KMS-11 (cell line): Measurements from ENCODE around the gene TMCC3.

ENCODE experiments used
- H2AFZ ChIP-seq: fragments of 200-600 bp; sonication (generic); 2 replicates; pipeline ENCODE4 v1.6.1; 2016; ENCODE audit warnings: antibody characterized with exemption, mixed run types, low read depth
- H3K27ac ChIP-seq: fragments of 200-600 bp; sonication (generic); 2 replicates; pipeline ENCODE4 v1.6.1; 2016; ENCODE audit warnings: mild to moderate bottlenecking, mixed run types
- H3K27me3 ChIP-seq: fragments of 200-600 bp; sonication (generic); 2 replicates; pipeline ENCODE4 v1.6.1; 2017; ENCODE audit warnings: mild to moderate bottlenecking, low read depth, mixed run types, moderate library complexity; ENCODE audit not compliant: insufficient read depth
- H3K36me3 ChIP-seq: fragments of 200-600 bp; sonication (generic); 2 replicates; pipeline ENCODE4 v1.6.1; 2017; ENCODE audit warnings: mild to moderate bottlenecking, mixed run types; ENCODE audit not compliant: insufficient read depth
- H3K4me1 ChIP-seq: fragments of 200-600 bp; sonication (generic); 2 replicates; pipeline ENCODE4 v1.6.1; 2016; ENCODE audit warnings: mild to moderate bottlenecking, low read depth, mixed run types; ENCODE audit not compliant: poor library complexity, severe bottlenecking
- H3K4me2 ChIP-seq: fragments of 200-600 bp; sonication (generic); 2 replicates; pipeline ENCODE4 v1.7.0; 2016; ENCODE audit warnings: mild to moderate bottlenecking, mixed run types
- H3K4me3 ChIP-seq: fragments of 200-600 bp; sonication (generic); IDR thresholded peaks from 2 replicates; pipeline ENCODE4 v1.6.1; 2017; ENCODE audit warnings: low read depth, low read length, mixed read lengths; ENCODE audit not compliant: insufficient read depth
- H3K79me2 ChIP-seq: fragments of 200-600 bp; sonication (generic); 2 replicates; pipeline ENCODE4 v1.6.1; 2016; ENCODE audit warnings: low read depth, mixed run types; ENCODE audit not compliant: insufficient read depth
- H3K9ac ChIP-seq: fragments of 200-600 bp; sonication (generic); 2 replicates; pipeline ENCODE4 v1.6.1; 2016; ENCODE audit warnings: mild to moderate bottlenecking, mixed run types
- H4K20me1 ChIP-seq: fragments of 200-600 bp; sonication (generic); 2 replicates; pipeline ENCODE4 v1.6.1; 2016; ENCODE audit warnings: mild to moderate bottlenecking, mixed run types; ENCODE audit not compliant: insufficient read depth
- CTCF ChIP-seq: fragments of 200-600 bp; sonication (generic); conservative IDR thresholded peaks from 2 replicates; pipeline ENCODE4 v1.6.1; 2017; ENCODE audit warnings: low read depth, mild to moderate bottlenecking, antibody characterized with exemption, low read length, moderate library complexity, mixed read lengths

Gene TMCC3

GRCh38 chr12:94633401-94633800 lies 17.0 kb downstream of the TMCC3 start:
- no peak overlapping the region for H3K9ac ChIP-seq
- H3K4me3 ChIP-seq: no peak overlapping the region
- H3K4me1 ChIP-seq: peaks cover 57% of the 10 kb centered on the region
- no peaks in the 10 kb centered on the region for H3K36me3 ChIP-seq
- H3K27me3 ChIP-seq: no peaks in the 10 kb centered on the region
- no peak overlapping the region for H2AFZ ChIP-seq
- no peaks in the 10 kb centered on the region for H4K20me1 ChIP-seq
- no peak for TF ChIP-seq CTCF
- H3K4me2 ChIP-seq: no peak overlapping the region
- H3K27ac ChIP-seq: no peak overlapping the region
- peaks cover 39% of the 10 kb centered on the region; the same call in 1 of the 2 replicates for H3K79me2 ChIP-seq

- no peaks in the 10 kb centered on the region for H3K36me3 ChIP-seq
- H3K4me1 ChIP-seq: peaks cover 33% of the 10 kb centered on the region
- peaks cover 19% of the 10 kb centered on the region; the same call in 1 of the 2 replicates for H3K79me2 ChIP-seq
- no peak overlapping the region for H3K9ac ChIP-seq
- H2AFZ ChIP-seq: no peak overlapping the region
- H4K20me1 ChIP-seq: no peaks in the 10 kb centered on the region
- H3K4me2 ChIP-seq: no peak overlapping the region
- TF ChIP-seq CTCF: no peak
- no peaks in the 10 kb centered on the region for H3K27me3 ChIP-seq
- H3K27ac ChIP-seq: no peak overlapping the region
- H3K4me3 ChIP-seq: no peak overlapping the region
Measured at GRCh38 chr12:94631058-94631457, 19.3 kb downstream of the TMCC3 start.

- no peak overlapping the region for H3K4me3 ChIP-seq
- no peak overlapping the region for H3K4me2 ChIP-seq
- H3K27me3 ChIP-seq: no peaks in the 10 kb centered on the region
- no peaks in the 10 kb centered on the region for H4K20me1 ChIP-seq
- no peak overlapping the region for H2AFZ ChIP-seq
- H3K9ac ChIP-seq: no peak overlapping the region
- peaks cover 12% of the 10 kb centered on the region; the same call in 1 of the 2 replicates for H3K79me2 ChIP-seq
- no peak overlapping the region for H3K27ac ChIP-seq
- TF ChIP-seq CTCF: no peak
- peaks cover 17% of the 10 kb centered on the region for H3K4me1 ChIP-seq
- H3K36me3 ChIP-seq: no peaks in the 10 kb centered on the region
Measured at GRCh38 chr12:94628819-94629472, 21.4 kb downstream of the TMCC3 start.

- no peak for TF ChIP-seq CTCF
- Histone ChIP-seq H3K4me2 (no peak overlapping the region), H3K27me3 (no peaks in the 10 kb centered on the region), H3K36me3 (no peaks in the 10 kb centered on the region), H2AFZ (no peak overlapping the region), H3K79me2 (peaks cover 17% of the 10 kb centered on the region; the same call in 1 of the 2 replicates), H3K9ac (no peak overlapping the region), H4K20me1 (no peaks in the 10 kb centered on the region), H3K4me1 (peaks cover 17% of the 10 kb centered on the region), H3K4me3 (no peak overlapping the region), H3K27ac (no peak overlapping the region)
Measured at GRCh38 chr12:94628369-94628768, 22.0 kb downstream of the TMCC3 start.
